ENCODE data around the gene CTSC. TPM values are rescaled to one million over a fixed set of nuclear protein-coding genes. Genes with fewer than 3 reads are reported as not detected.

CTSC gene
- total and polyA plus RNA-seq, 4 experiments from 2014 or later, result 57.1 to 161 (median 99.3) TPM

GRCh38 chr11:88377144-88377543 lies 39.6 kb upstream of the CTSC start:
- POLR2A ChIA-PET (ENCODE audit: partially characterized antibody), result no interaction called here
- no peak overlapping the region for H3K4me3 Mint-ChIP-seq

GRCh38 chr11:88375927-88376470 lies 38.5 kb upstream of the CTSC start:
- no peaks in the 10 kb centered on the region for H3K27me3 Mint-ChIP-seq
- no peak overlapping the region for H3K4me3 Mint-ChIP-seq
- peaks cover 0 to 8% (median 4%) of the 10 kb centered on the region in 4 donors for H3K4me1 Mint-ChIP-seq
- Histone ChIP-seq H3K27ac (ENCODE audit: low read depth, low read length) (no peak overlapping the region), H3K27me3 (ENCODE audit: insufficient read depth, low read length) (no peaks in the 10 kb centered on the region), H3K36me3 (ENCODE audit: insufficient read depth, low read length) (no peaks in the 10 kb centered on the region), H3K9me3 (ENCODE audit: control insufficient read depth in 1 of 2, low read length in 2 of 2) (no peaks in the 10 kb centered on the region), H3K4me3 (ENCODE audit: low read length in 2 of 2) (no peak overlapping the region), H3K4me1 (ENCODE audit: insufficient read depth, low read length) (no peaks in the 10 kb centered on the region)
- H3K27ac Mint-ChIP-seq, result no peak overlapping the region
- H3K9me3 Mint-ChIP-seq, result peaks cover 0 to 1% (median 0%) of the 10 kb centered on the region in 8 donors
- intact Hi-C loops (cut with micrococcal nuclease), result no loop called here
- H3K36me3 Mint-ChIP-seq, result peaks cover 0 to 15% of the 10 kb centered on the region in 2 donors
- no peak for DNase-seq
- POLR2A ChIA-PET (ENCODE audit: partially characterized antibody), result no interaction called here
- CTCF ChIA-PET (ENCODE audit: partially characterized antibody), result no interaction called here

More at GRCh38 chr11:88377144-88377543, 39.6 kb upstream of the CTSC start:
- no peak overlapping the region for H3K4me3 ChIP-seq (ENCODE audit: low read length in 2 of 2)
- DNase-seq, result no peak
- Mint-ChIP-seq H3K27ac (no peak overlapping the region), H3K9me3 (peaks cover 0 to 1% (median 0%) of the 10 kb centered on the region in 8 donors), H3K36me3 (peaks cover 0 to 15% of the 10 kb centered on the region in 2 donors), H3K4me1 (no peaks in the 10 kb centered on the region), H3K27me3 (no peaks in the 10 kb centered on the region)
- no peaks in the 10 kb centered on the region for H3K27me3 ChIP-seq (ENCODE audit: insufficient read depth, low read length)
- H3K9me3 ChIP-seq (ENCODE audit: control insufficient read depth in 1 of 2, low read length in 2 of 2), result no peaks in the 10 kb centered on the region
- no peaks in the 10 kb centered on the region for H3K36me3 ChIP-seq (ENCODE audit: insufficient read depth, low read length)
- CTCF ChIA-PET (ENCODE audit: partially characterized antibody), result no interaction called here
- intact Hi-C loops (cut with micrococcal nuclease), result no loop called here
- no peak overlapping the region for H3K27ac ChIP-seq (ENCODE audit: low read depth, low read length)
- H3K4me1 ChIP-seq (ENCODE audit: insufficient read depth, low read length), result no peaks in the 10 kb centered on the region

- Histone ChIP-seq H3K4me1 (ENCODE audit: insufficient read depth, low read length) (peaks cover 13% of the 10 kb centered on the region), H3K27me3 (ENCODE audit: insufficient read depth, low read length) (no peaks in the 10 kb centered on the region), H3K27ac (ENCODE audit: low read depth, low read length) (no peak overlapping the region), H3K36me3 (ENCODE audit: insufficient read depth, low read length) (no peaks in the 10 kb centered on the region), H3K4me3 (ENCODE audit: low read length in 2 of 2) (no peak overlapping the region), H3K9me3 (ENCODE audit: control insufficient read depth in 1 of 2, low read length in 2 of 2) (no peaks in the 10 kb centered on the region)
- Mint-ChIP-seq H3K36me3 (peaks cover 0 to 10% of the 10 kb centered on the region in 2 donors), H3K27ac (no peak overlapping the region), H3K4me1 (peaks cover 9 to 29% (median 18%) of the 10 kb centered on the region in 4 donors), H3K9me3 (no peaks in the 10 kb centered on the region), H3K27me3 (no peaks in the 10 kb centered on the region), H3K4me3 (no peak overlapping the region)
- DNase-seq, result no peak
- ChIA-PET POLR2A (ENCODE audit: partially characterized antibody) (no interaction called here), CTCF (ENCODE audit: partially characterized antibody) (no interaction called here)
- intact Hi-C loops (cut with micrococcal nuclease), result no loop called here
Observed at GRCh38 chr11:88370782-88371181, 33.2 kb upstream of the CTSC start.

GRCh38 chr11:88367310-88367709 lies 29.8 kb upstream of the CTSC start:
- DNase-seq, result peak; percentile 32 to 59 (median 43)
- Histone ChIP-seq H3K4me3 (ENCODE audit: low read length in 2 of 2) (no peak overlapping the region), H3K36me3 (ENCODE audit: insufficient read depth, low read length) (no peaks in the 10 kb centered on the region), H3K27me3 (ENCODE audit: insufficient read depth, low read length) (no peaks in the 10 kb centered on the region), H3K27ac (ENCODE audit: low read depth, low read length) (no peak overlapping the region), H3K4me1 (ENCODE audit: insufficient read depth, low read length) (peaks cover 29% of the 10 kb centered on the region), H3K9me3 (ENCODE audit: control insufficient read depth in 1 of 2, low read length in 2 of 2) (no peaks in the 10 kb centered on the region)
- intact Hi-C loops (cut with micrococcal nuclease), result loop anchor here (2.0 kb wide), 1 partner anchor 31 kb away; the partner anchor contains the start of gene CTSC
- CTCF ChIA-PET (ENCODE audit: partially characterized antibody), result interaction anchor here (0.9 to 1.7 kb wide), 3 partner anchors 11 to 176 kb away, joined by 4 to 8 read pairs (median 4); no protein-coding TSS in a partner anchor
- H3K9me3 Mint-ChIP-seq, result peaks cover 0 to 2% (median 0%) of the 10 kb centered on the region in 8 donors
- POLR2A ChIA-PET (ENCODE audit: partially characterized antibody), result interaction anchor here (0.7 to 1.5 kb wide), 3 partner anchors 29 to 66 kb away, joined by 3 to 4 read pairs (median 4); partner anchors contain the start of gene CTSC
- H3K27ac Mint-ChIP-seq, result peak overlapping the region in 3 of 7 donors; percentile 5 to 81 (median 39)
- H3K4me1 Mint-ChIP-seq, result peaks cover 18 to 53% (median 34%) of the 10 kb centered on the region in 4 donors
- no peaks in the 10 kb centered on the region for H3K27me3 Mint-ChIP-seq
- H3K4me3 Mint-ChIP-seq, result peak overlapping the region in 4 of 8 donors; percentile 9 to 63 (median 38)
- no peaks in the 10 kb centered on the region for H3K36me3 Mint-ChIP-seq

GRCh38 chr11:88363648-88364065 lies 26.1 kb upstream of the CTSC start:
- no peak overlapping the region for H3K27ac ChIP-seq (ENCODE audit: low read depth, low read length)
- DNase-seq, result no peak
- H3K9me3 Mint-ChIP-seq, result peaks cover 0 to 2% (median 0%) of the 10 kb centered on the region in 8 donors
- no peaks in the 10 kb centered on the region for H3K9me3 ChIP-seq (ENCODE audit: control insufficient read depth in 1 of 2, low read length in 2 of 2)
- peak overlapping the region in 3 of 7 donors; percentile 8 to 19 (median 18) for H3K27ac Mint-ChIP-seq
- no peaks in the 10 kb centered on the region for H3K27me3 ChIP-seq (ENCODE audit: insufficient read depth, low read length)
- H3K4me1 ChIP-seq (ENCODE audit: insufficient read depth, low read length), result peaks cover 44% of the 10 kb centered on the region
- no peak overlapping the region for H3K4me3 Mint-ChIP-seq
- H3K36me3 Mint-ChIP-seq, result no peaks in the 10 kb centered on the region
- H3K27me3 Mint-ChIP-seq, result no peaks in the 10 kb centered on the region
- POLR2A ChIA-PET (ENCODE audit: partially characterized antibody), result no interaction called here
- intact Hi-C loops (cut with micrococcal nuclease), result no loop called here
- H3K4me3 ChIP-seq (ENCODE audit: low read length in 2 of 2), result no peak overlapping the region
- no peaks in the 10 kb centered on the region for H3K36me3 ChIP-seq (ENCODE audit: insufficient read depth, low read length)
- peaks cover 23 to 55% (median 37%) of the 10 kb centered on the region in 4 donors for H3K4me1 Mint-ChIP-seq
- CTCF ChIA-PET (ENCODE audit: partially characterized antibody), result no interaction called here

GRCh38 chr11:88363004-88363403 lies 25.5 kb upstream of the CTSC start:
- H3K4me3 Mint-ChIP-seq, result no peak overlapping the region
- intact Hi-C loops (cut with micrococcal nuclease), result no loop called here

GRCh38 chr11:88360141-88360540 lies 22.6 kb upstream of the CTSC start:
- ChIA-PET CTCF (ENCODE audit: partially characterized antibody) (interaction anchor here (0.9 to 1.2 kb wide), 2 partner anchors 21 to 55 kb away, joined by 3 read pairs; no protein-coding TSS in a partner anchor), POLR2A (ENCODE audit: partially characterized antibody) (interaction anchor here (0.8 to 2.1 kb wide), 2 partner anchors 16 to 22 kb away, joined by 3 to 12 read pairs; partner anchors contain the start of gene CTSC)
- H3K27me3 ChIP-seq (ENCODE audit: insufficient read depth, low read length), result no peaks in the 10 kb centered on the region
- no peak overlapping the region for H3K4me3 Mint-ChIP-seq
- no peak overlapping the region for H3K27ac ChIP-seq (ENCODE audit: low read depth, low read length)
- no peak for DNase-seq
- H3K27ac Mint-ChIP-seq, result peak overlapping the region in 1 of 7 donors; percentile 3
- no peaks in the 10 kb centered on the region for H3K9me3 ChIP-seq (ENCODE audit: control insufficient read depth in 1 of 2, low read length in 2 of 2)
- peaks cover 23 to 51% (median 38%) of the 10 kb centered on the region in 4 donors for H3K4me1 Mint-ChIP-seq
- H3K4me3 ChIP-seq (ENCODE audit: low read length in 2 of 2), result no peak overlapping the region
- peaks cover 0 to 2% (median 0%) of the 10 kb centered on the region in 8 donors for H3K9me3 Mint-ChIP-seq
- no peaks in the 10 kb centered on the region for H3K36me3 ChIP-seq (ENCODE audit: insufficient read depth, low read length)
- intact Hi-C loops (cut with micrococcal nuclease), result no loop called here
- H3K36me3 Mint-ChIP-seq, result no peaks in the 10 kb centered on the region
- H3K4me1 ChIP-seq (ENCODE audit: insufficient read depth, low read length), result peaks cover 47% of the 10 kb centered on the region
- no peaks in the 10 kb centered on the region for H3K27me3 Mint-ChIP-seq

More at GRCh38 chr11:88363004-88363403, 25.5 kb upstream of the CTSC start:
- no peaks in the 10 kb centered on the region for H3K36me3 ChIP-seq (ENCODE audit: insufficient read depth, low read length)
- Mint-ChIP-seq H3K9me3 (peaks cover 0 to 2% (median 0%) of the 10 kb centered on the region in 8 donors), H3K36me3 (no peaks in the 10 kb centered on the region), H3K27me3 (no peaks in the 10 kb centered on the region), H3K4me1 (peaks cover 24 to 49% (median 35%) of the 10 kb centered on the region in 4 donors), H3K27ac (no peak overlapping the region)
- H3K4me1 ChIP-seq (ENCODE audit: insufficient read depth, low read length), result peaks cover 41% of the 10 kb centered on the region
- no peak for DNase-seq
- H3K27ac ChIP-seq (ENCODE audit: low read depth, low read length), result no peak overlapping the region
- H3K4me3 ChIP-seq (ENCODE audit: low read length in 2 of 2), result no peak overlapping the region
- H3K27me3 ChIP-seq (ENCODE audit: insufficient read depth, low read length), result no peaks in the 10 kb centered on the region
- ChIA-PET CTCF (ENCODE audit: partially characterized antibody) (no interaction called here), POLR2A (ENCODE audit: partially characterized antibody) (interaction anchor here (0.5 kb wide), 1 partner anchor 457 kb away, joined by 3 read pairs; no protein-coding TSS in a partner anchor)
- no peaks in the 10 kb centered on the region for H3K9me3 ChIP-seq (ENCODE audit: control insufficient read depth in 1 of 2, low read length in 2 of 2)

Data from CD4-positive, alpha-beta memory T cell (primary cell).